HCT116 (cell line): Measurements from ENCODE around the gene DDX56.
"Not testable (repeated sequence)": the region's sequence is repeated elsewhere in the genome, so short reads cannot be mapped to it uniquely, and the experiment has no call there.

ENCODE experiments used
- EZH2phosphoT487 ChIP-seq: fragments of 200-600 bp; IDR thresholded peaks from 2 replicates; pipeline ENCODE4 v1.6.1; 2018; ENCODE audit warnings: antibody characterized with exemption, borderline replicate concordance
- FOSL1 ChIP-seq: IDR thresholded peaks from 2 replicates; pipeline ENCODE4 v1.6.1; 2012; ENCODE audit warnings: low read depth
- JUND ChIP-seq: IDR thresholded peaks from 2 replicates; pipeline ENCODE4 v1.6.1; 2012
- MAX ChIP-seq: IDR thresholded peaks from 2 replicates; pipeline ENCODE4 v1.6.1; 2012
- POLR2A ChIP-seq: IDR thresholded peaks from 2 replicates; pipeline ENCODE4 v1.7.0; 2011; ENCODE audit warnings: borderline replicate concordance; ENCODE audit not compliant: insufficient read depth, insufficient read length; ENCODE audit errors: extremely low read depth
- REST ChIP-seq: IDR thresholded peaks from 2 replicates; pipeline ENCODE4 v1.6.1; 2012; ENCODE audit warnings: low read depth
- SIN3A ChIP-seq: IDR thresholded peaks from 2 replicates; pipeline ENCODE4 v1.6.1; 2012; ENCODE audit warnings: low read depth
- YY1 ChIP-seq: IDR thresholded peaks from 2 replicates; pipeline ENCODE4 v1.6.1; 2011; ENCODE audit warnings: low read length, low read depth, moderate library complexity, mild to moderate bottlenecking; ENCODE audit not compliant: insufficient replicate concordance; ENCODE audit errors: extremely low read depth
- TF ChIP-seq, protein P1 (sequence below), 3 experiments: fragments of 200-600 bp in 1 of 3; sonication (generic) in 1 of 3; IDR thresholded peaks in 2 of 3; conservative IDR thresholded peaks in 1 of 3; 2 replicates each; pipeline ENCODE4 v1.5.1; 2012 to 2017; ENCODE audit warnings: low read depth in 2 of 3, low read length in 2 of 3, antibody characterized with exemption in 1 of 3, borderline replicate concordance in 1 of 3, control low read depth in 1 of 3, mild to moderate bottlenecking in 1 of 3, mixed read lengths in 1 of 3, mixed run types in 1 of 3, moderate library complexity in 1 of 3; ENCODE audit not compliant: insufficient read depth in 1 of 3

DNA sequence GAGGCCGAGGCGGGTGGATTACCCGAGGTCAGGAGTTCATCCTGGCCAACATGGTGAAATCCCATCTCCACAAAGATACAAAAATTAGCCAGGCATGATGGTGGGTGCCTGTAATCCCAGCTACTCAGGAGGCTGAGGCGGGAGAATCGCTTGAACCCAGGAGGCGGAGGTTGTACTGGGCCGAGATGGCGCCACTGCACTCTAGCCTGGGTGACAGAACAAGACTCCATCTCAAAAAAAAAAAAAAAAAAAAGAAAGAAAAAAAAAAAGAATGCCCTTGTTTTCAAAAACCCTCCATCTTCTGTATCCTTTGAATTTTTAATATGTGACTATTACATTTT is 11.1 kb downstream of the DDX56 start:
- TF ChIP-seq, protein P1, sequence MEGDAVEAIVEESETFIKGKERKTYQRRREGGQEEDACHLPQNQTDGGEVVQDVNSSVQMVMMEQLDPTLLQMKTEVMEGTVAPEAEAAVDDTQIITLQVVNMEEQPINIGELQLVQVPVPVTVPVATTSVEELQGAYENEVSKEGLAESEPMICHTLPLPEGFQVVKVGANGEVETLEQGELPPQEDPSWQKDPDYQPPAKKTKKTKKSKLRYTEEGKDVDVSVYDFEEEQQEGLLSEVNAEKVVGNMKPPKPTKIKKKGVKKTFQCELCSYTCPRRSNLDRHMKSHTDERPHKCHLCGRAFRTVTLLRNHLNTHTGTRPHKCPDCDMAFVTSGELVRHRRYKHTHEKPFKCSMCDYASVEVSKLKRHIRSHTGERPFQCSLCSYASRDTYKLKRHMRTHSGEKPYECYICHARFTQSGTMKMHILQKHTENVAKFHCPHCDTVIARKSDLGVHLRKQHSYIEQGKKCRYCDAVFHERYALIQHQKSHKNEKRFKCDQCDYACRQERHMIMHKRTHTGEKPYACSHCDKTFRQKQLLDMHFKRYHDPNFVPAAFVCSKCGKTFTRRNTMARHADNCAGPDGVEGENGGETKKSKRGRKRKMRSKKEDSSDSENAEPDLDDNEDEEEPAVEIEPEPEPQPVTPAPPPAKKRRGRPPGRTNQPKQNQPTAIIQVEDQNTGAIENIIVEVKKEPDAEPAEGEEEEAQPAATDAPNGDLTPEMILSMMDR (IDR thresholded peaks at IDR 0.05 in 2 of 3, conservative IDR thresholded peaks at IDR 0.05 in 1 of 3; ENCODE audit: borderline replicate concordance in 1 of 3, insufficient read depth in 1 of 3, low read depth in 2 of 3, low read length in 2 of 3) = not testable (repeated sequence)
- not testable (repeated sequence) for TF ChIP-seq REST, EZH2phosphoT487, FOSL1, JUND, MAX, YY1, POLR2A, SIN3A
